K562 (cell line): ENCODE data around the gene BCAS3. TPM values are rescaled to one million over a fixed set of nuclear protein-coding genes. Genes with fewer than 3 reads are reported as not detected.

Experiments
- ATAC-seq: fragments of 200-7000 bp; cut with Tn5 transposase; 3 replicates; pipeline ENCODE4 v1.9.1; 2020; ENCODE audit warnings: moderate library complexity
- BruUV-seq: library from RNA; stranded (reverse); fragments of 400-500 nt; replicated peaks from 2 replicates; lab custom pipeline; 2021; lab: Mats Ljungman, UMichigan
- CTCF ChIA-PET: fragments of 300-600 bp; formaldehyde crosslinking; extraction: SDS; loops from one replicate; lab custom pipeline; 2021; ENCODE audit warnings: low intra/inter-chr PET ratio; lab: Yijun Ruan, JAX
- POLR2A ChIA-PET: fragments of 300-600, 350-650 bp; sonication (Branson Sonifier 250); formaldehyde crosslinking; extraction: SDS; loops from one replicate; lab custom pipeline; 2021; ENCODE audit warnings: antibody characterized with exemption, inconsistent platforms; lab: Yijun Ruan, JAX
- DNase-seq, 4 experiments: peaks; one replicate each; pipeline versions ENCODE4 v3.0.0 to v3.0.0-alpha.2; 2011 to 2018; ENCODE audit warnings: low spot score in 3 of 4, mixed read lengths in 3 of 4; ENCODE audit errors: extremely low read depth in 1 of 4
- FAIRE-seq: peaks from 2 replicates; lab custom pipeline; 2011; peaks lifted over from hg19 to GRCh38; lab: Jason Lieb, UNC
- H2AFZ ChIP-seq: 2 replicates; pipeline ENCODE4 v1.6.0; 2011; ENCODE audit warnings: low read depth, low read length, control low read depth, inconsistent platforms
- H3K27ac ChIP-seq: fragments of 200-600 bp; 3 replicates; pipeline ENCODE4 v1.8.0; 2011; ENCODE audit warnings: low read depth, mild to moderate bottlenecking, control low read depth, inconsistent platforms, low read length, moderate library complexity, mixed read lengths; ENCODE audit errors: extremely low read depth
- H3K27me3 ChIP-seq, 2 experiments: fragments of 300-600 bp in 1 of 2; 2 replicates in 1 of 2; 3 replicates in 1 of 2; pipeline versions ENCODE4 v1.6.0 to v1.8.0; 2011; ENCODE audit warnings: inconsistent platforms in 2 of 2, low read length in 2 of 2, mild to moderate bottlenecking in 1 of 2, mixed read lengths in 1 of 2, moderate library complexity in 1 of 2; ENCODE audit not compliant: control insufficient read depth in 2 of 2, insufficient read depth in 2 of 2
- H3K36me3 ChIP-seq: fragments of 300-600 bp; 3 replicates; pipeline ENCODE4 v1.8.0; 2011; ENCODE audit warnings: mild to moderate bottlenecking, low read length, inconsistent platforms; ENCODE audit not compliant: control insufficient read depth, insufficient read depth
- H3K4me1 ChIP-seq, 2 experiments: fragments of 200-600 bp in 1 of 2; replicated peaks in 1 of 2; 2 replicates in 1 of 2; 3 replicates in 1 of 2; pipeline versions ENCODE4 v1.5.1 to v1.8.0; 2011; ENCODE audit warnings: inconsistent platforms in 2 of 2, low read length in 2 of 2, mild to moderate bottlenecking in 1 of 2, mixed read lengths in 1 of 2, moderate library complexity in 1 of 2; ENCODE audit not compliant: control insufficient read depth in 2 of 2, insufficient read depth in 2 of 2
- H3K4me2 ChIP-seq: 2 replicates; pipeline ENCODE4 v1.6.1; 2011; ENCODE audit warnings: low read length, control low read depth, inconsistent platforms, mixed read lengths; ENCODE audit not compliant: insufficient read depth
- H3K4me3 ChIP-seq: fragments of 200-600 bp; sonication (generic), shearing (Covaris generic); 2 replicates; pipeline ENCODE4 v1.5.1; 2016; ENCODE audit warnings: control low read depth, inconsistent platforms
- H3K79me2 ChIP-seq: fragments of 200-600 bp; 3 replicates; pipeline ENCODE4 v1.8.0; 2011; ENCODE audit warnings: low read length, inconsistent platforms; ENCODE audit not compliant: control insufficient read depth, insufficient read depth
- H3K9ac ChIP-seq, 2 experiments: 2 replicates each; pipeline versions ENCODE4 v1.6.0 to v1.6.1; 2011; ENCODE audit warnings: low read depth in 2 of 2, low read length in 2 of 2, control low read depth in 1 of 2, inconsistent platforms in 1 of 2, mild to moderate bottlenecking in 1 of 2, mixed read lengths in 1 of 2; ENCODE audit not compliant: insufficient read depth in 1 of 2
- H3K9me1 ChIP-seq: one replicate; pipeline ENCODE4 v1.6.0; 2011; ENCODE audit warnings: inconsistent platforms, mild to moderate bottlenecking, low read length, moderate library complexity; ENCODE audit not compliant: control insufficient read depth, insufficient read depth
- H3K9me3 ChIP-seq: replicated peaks from 2 replicates; pipeline ENCODE4 v1.5.1; 2011; ENCODE audit warnings: low read depth, low read length, inconsistent platforms; ENCODE audit not compliant: control insufficient read depth, insufficient read depth
- H4K20me1 ChIP-seq: replicated peaks from 2 replicates; pipeline ENCODE4 v1.6.1; 2011; ENCODE audit warnings: low read length, inconsistent platforms, mixed read lengths; ENCODE audit not compliant: control insufficient read depth, insufficient read depth
- BCOR ChIP-seq: fragments of 450-650 bp; IDR thresholded peaks from 2 replicates; pipeline ENCODE4 v1.6.1; 2016
- CEBPB ChIP-seq: fragments of 450-650 bp; IDR thresholded peaks from 2 replicates; pipeline ENCODE4 v1.6.1; 2016; ENCODE audit warnings: missing genetic modification characterization, missing compliant biosample characterization
- CEBPG ChIP-seq, 3 experiments: fragments of 200-800 bp in 1 of 3; sonication (Bioruptor generic) in 1 of 3; sonication (generic) in 1 of 3; formaldehyde crosslinking in 1 of 3; IDR thresholded peaks in 2 of 3; conservative IDR thresholded peaks in 1 of 3; 2 replicates each; pipeline versions ENCODE4 v1.6.1 to v1.8.0; 2016 to 2022; ENCODE audit warnings: missing compliant biosample characterization in 2 of 3, missing genetic modification characterization in 2 of 3, mild to moderate bottlenecking in 1 of 3, missing genetic modification reagents in 1 of 3
- NFE2 ChIP-seq: IDR thresholded peaks from 2 replicates; pipeline ENCODE4 v1.6.1; 2014; ENCODE audit warnings: antibody characterized with exemption, low read depth
- PRMT5 ChIP-seq: sonication (generic); formaldehyde crosslinking; IDR thresholded peaks from 2 replicates; pipeline ENCODE4 v1.5.0; 2020; ENCODE audit warnings: missing genetic modification reagents
- SAFB ChIP-seq: fragments of 200-400 bp; formaldehyde crosslinking; IDR thresholded peaks from 2 replicates; pipeline ENCODE4 v1.6.1; 2017; ENCODE audit warnings: low read depth, low read length, borderline replicate concordance
- WGBS: fragments of 100-300 bp; shearing (Covaris generic); methylation state at CpG from one replicate; pipeline ENCODE4 v1.1.6; 2016; ENCODE audit warnings: low coverage, mixed read lengths; ENCODE audit not compliant: insufficient coverage; ENCODE audit errors: missing lambda C conversion rate; 5-methylcytosine and 5-hydroxymethylcytosine counted together
- in situ Hi-C: fragments of 300-500 bp; cut with MboI; formaldehyde crosslinking; loops from 4 replicates; pipeline ENCODE4 v1.15.0; 2018; ENCODE audit warnings: inconsistent platforms, mixed read lengths
- intact Hi-C: fragments of 100-400 bp; cut with micrococcal nuclease; formaldehyde crosslinking; loops from 2 replicates; pipeline ENCODE4 v1.14.2; 2022
- polyA plus RNA-seq, 8 experiments: library from polyadenylated mRNA; depleted of rRNA in 4 of 8; stranded (reverse) in 5 of 8; unstranded in 3 of 8; fragments of >200 nt; fragmentation: Nextera tagmentation in 2 of 8; fragmentation: Illumina TruSeq in 1 of 8; extraction: Ambion mirVana in 2 of 8; extraction: Trizol in 1 of 8; gene quantifications; 2 replicates each; pipeline versions ENCODE4 v1.2.1 to v1.2.3, GENCODE V29; 2011 to 2014; ENCODE audit warnings: inconsistent platforms in 1 of 8, missing spikeins in 1 of 8
- total RNA-seq, 7 experiments: library from RNA; depleted of rRNA in 6 of 7; stranded (reverse); fragments of >200 nt in 6 of 7; fragmentation: Illumina TruSeq in 2 of 7; extraction: Trizol in 2 of 7; gene quantifications; 2 replicates each; pipeline versions ENCODE4 v1.2.1 to v1.2.3, GENCODE V29; 2011 to 2021; ENCODE audit warnings: low replicate concordance in 1 of 7
- TF ChIP-seq, protein P1 (sequence below), 2 experiments: fragments of 450-650 bp in 1 of 2; sonication (generic) in 1 of 2; formaldehyde crosslinking in 1 of 2; IDR thresholded peaks in 1 of 2; conservative IDR thresholded peaks in 1 of 2; 2 replicates each; pipeline versions ENCODE4 v1.6.1 to v1.8.1; 2016 to 2023; ENCODE audit warnings: mild to moderate bottlenecking in 2 of 2, moderate library complexity in 2 of 2, inconsistent platforms in 1 of 2, missing genetic modification reagents in 1 of 2
- TF ChIP-seq, protein P2 (sequence below): fragments of 450-650 bp; formaldehyde crosslinking; conservative IDR thresholded peaks from 2 replicates; pipeline ENCODE4 v1.4.0; 2022; ENCODE audit warnings: mild to moderate bottlenecking, missing genetic modification characterization

Gene BCAS3
- total and polyA plus RNA-seq, 9 of the 15 experiments (the other 6 are each of a cell fraction or from before 2014, with no cell fraction given): 1.9 to 5.5 (median 3.5) TPM

DNA sequence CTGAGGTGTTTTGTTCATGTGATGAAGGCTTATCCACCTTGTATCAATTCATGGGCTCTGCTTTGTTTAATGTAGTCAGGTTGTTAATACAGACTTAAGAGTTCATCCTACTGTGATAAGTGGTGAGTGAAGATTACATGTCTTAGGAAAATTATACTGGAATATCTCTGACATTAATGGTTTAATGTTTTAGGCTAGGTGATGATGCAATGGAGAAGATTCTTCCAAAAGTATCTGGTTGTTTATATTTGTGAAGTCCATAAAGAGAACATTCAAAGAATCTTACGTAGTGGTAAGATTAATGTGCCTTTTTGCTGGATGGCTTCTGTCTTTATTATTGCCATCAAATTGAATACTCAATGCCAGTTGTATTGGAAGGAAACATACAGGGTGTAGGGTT is 236.4 kb downstream of the BCAS3 start:
- intact Hi-C loops: no loop called here
- no TSS peak for BruUV-seq
- Histone ChIP-seq H3K36me3 (no peaks in the 10 kb centered on the region), H3K9me3 (no peaks in the 10 kb centered on the region; the same call in 1 of the 2 replicates), H4K20me1 (no peaks in the 10 kb centered on the region), H3K27me3 (no peaks in the 10 kb centered on the region; a peak in 1 of 5 replicates), H3K27ac (no peak overlapping the region), H2AFZ (no peak overlapping the region), H3K9me1 (no peaks in the 10 kb centered on the region), H3K9ac (no peak overlapping the region), H3K4me3 (no peak overlapping the region), H3K4me2 (no peak overlapping the region), H3K4me1 (no peaks in the 10 kb centered on the region), H3K79me2 (no peaks in the 10 kb centered on the region)
- POLR2A ChIA-PET: no interaction called here
- in situ Hi-C loops: no loop called here
- DNase-seq (no peak), ATAC-seq (no peak), FAIRE-seq (no peak)
- CTCF ChIA-PET: no interaction called here
- TF ChIP-seq NFE2: no peak
- TF ChIP-seq, protein P1, sequence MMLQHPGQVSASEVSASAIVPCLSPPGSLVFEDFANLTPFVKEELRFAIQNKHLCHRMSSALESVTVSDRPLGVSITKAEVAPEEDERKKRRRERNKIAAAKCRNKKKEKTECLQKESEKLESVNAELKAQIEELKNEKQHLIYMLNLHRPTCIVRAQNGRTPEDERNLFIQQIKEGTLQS (IDR thresholded peaks at IDR 0.05): peak; percentile 48; the same call in 1 of the 2 replicates
- TF ChIP-seq, protein P1 (CRISPR knock-in tag; conservative IDR thresholded peaks at IDR 0.05): no peak
- TF ChIP-seq, protein P2, sequence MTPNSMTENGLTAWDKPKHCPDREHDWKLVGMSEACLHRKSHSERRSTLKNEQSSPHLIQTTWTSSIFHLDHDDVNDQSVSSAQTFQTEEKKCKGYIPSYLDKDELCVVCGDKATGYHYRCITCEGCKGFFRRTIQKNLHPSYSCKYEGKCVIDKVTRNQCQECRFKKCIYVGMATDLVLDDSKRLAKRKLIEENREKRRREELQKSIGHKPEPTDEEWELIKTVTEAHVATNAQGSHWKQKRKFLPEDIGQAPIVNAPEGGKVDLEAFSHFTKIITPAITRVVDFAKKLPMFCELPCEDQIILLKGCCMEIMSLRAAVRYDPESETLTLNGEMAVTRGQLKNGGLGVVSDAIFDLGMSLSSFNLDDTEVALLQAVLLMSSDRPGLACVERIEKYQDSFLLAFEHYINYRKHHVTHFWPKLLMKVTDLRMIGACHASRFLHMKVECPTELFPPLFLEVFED (CRISPR knock-in tag): no peak
- TF ChIP-seq PRMT5: no peak
- TF ChIP-seq BCOR: no peak
- no peak for TF ChIP-seq SAFB
- 0 out of 2 replicates have a peak, but pooled peaks have one; percentile 8 for TF ChIP-seq CEBPB (tag)
- no peak for TF ChIP-seq CEBPG (CRISPR knock-in tag; IDR thresholded peaks at IDR 0.05)
- TF ChIP-seq CEBPG (tag; conservative IDR thresholded peaks at IDR 0.05 in 1 of 2, IDR thresholded peaks at IDR 0.05 in 1 of 2): peak in 1 of 2 experiments; percentile 51; a peak in 1 of 4 replicates
- 5% methylated on average over 1 of the region's 1 CpG for WGBS
